Mesenchymal stem cell (in vitro differentiated cells and primary cell): ENCODE data around the gene FCRL2.

Source experiments
- DNase-seq: peaks from one replicate; pipeline ENCODE4 v3.0.0-alpha.2; 2013
- H2AFZ ChIP-seq: one replicate; pipeline ENCODE4 v1.6.1; 2013; ENCODE audit warnings: low read depth, mild to moderate bottlenecking, control low read depth, inconsistent platforms, low read length, moderate library complexity
- H2AK5ac ChIP-seq: 2 replicates; pipeline ENCODE4 v1.6.1; 2013; ENCODE audit warnings: low read length, moderate library complexity, mild to moderate bottlenecking, inconsistent platforms; ENCODE audit not compliant: severe bottlenecking
- H2BK120ac ChIP-seq: one replicate; pipeline ENCODE4 v1.6.1; 2013; ENCODE audit warnings: low read depth, mild to moderate bottlenecking, inconsistent platforms, low read length, moderate library complexity
- H2BK12ac ChIP-seq, 2 experiments: one replicate each; pipeline ENCODE4 v1.6.1; 2013; ENCODE audit warnings: inconsistent platforms in 2 of 2, low read length in 2 of 2, mild to moderate bottlenecking in 2 of 2, moderate library complexity in 2 of 2, control low read depth in 1 of 2
- H2BK15ac ChIP-seq: one replicate; pipeline ENCODE4 v1.6.1; 2013; ENCODE audit warnings: mild to moderate bottlenecking, low read depth, inconsistent platforms; ENCODE audit not compliant: poor library complexity, severe bottlenecking
- H2BK5ac ChIP-seq: 2 replicates; pipeline ENCODE4 v1.6.1; 2013; ENCODE audit warnings: low read depth, mild to moderate bottlenecking, low read length, control low read depth, inconsistent platforms; ENCODE audit not compliant: poor library complexity, severe bottlenecking
- H3K14ac ChIP-seq, 2 experiments: one replicate each; pipeline ENCODE4 v1.6.1; 2013; ENCODE audit warnings: inconsistent platforms in 2 of 2, low read length in 2 of 2, control low read depth in 1 of 2, mild to moderate bottlenecking in 1 of 2, moderate library complexity in 1 of 2
- H3K18ac ChIP-seq, 2 experiments: one replicate each; pipeline ENCODE4 v1.6.1; 2013; ENCODE audit warnings: inconsistent platforms in 2 of 2, low read length in 2 of 2, control low read depth in 1 of 2, low read depth in 1 of 2, mild to moderate bottlenecking in 1 of 2
- H3K23ac ChIP-seq, 2 experiments: one replicate each; pipeline ENCODE4 v1.6.1; 2013; ENCODE audit warnings: inconsistent platforms in 2 of 2, low read length in 2 of 2, mild to moderate bottlenecking in 2 of 2, moderate library complexity in 2 of 2, control low read depth in 1 of 2
- H3K27ac ChIP-seq: 2 replicates; pipeline ENCODE4 v1.5.1; 2013; ENCODE audit warnings: mild to moderate bottlenecking, moderate library complexity, low read length, control low read depth, inconsistent platforms; ENCODE audit not compliant: poor library complexity, severe bottlenecking
- H3K27me3 ChIP-seq, 2 experiments: 2 replicates each; pipeline versions ENCODE4 v1.6.1 to v1.7.0; 2013; ENCODE audit warnings: low read length in 2 of 2, mild to moderate bottlenecking in 2 of 2, moderate library complexity in 2 of 2, control low read depth in 1 of 2, inconsistent platforms in 1 of 2; ENCODE audit not compliant: control insufficient read depth in 1 of 2, insufficient read depth in 1 of 2
- H3K36me3 ChIP-seq, 2 experiments: 2 replicates each; pipeline versions ENCODE4 v1.6.1 to v1.7.0; 2013; ENCODE audit warnings: low read length in 2 of 2, control low read depth in 1 of 2, inconsistent platforms in 1 of 2, low read depth in 1 of 2, mild to moderate bottlenecking in 1 of 2; ENCODE audit not compliant: insufficient read depth in 2 of 2, control insufficient read depth in 1 of 2
- H3K4ac ChIP-seq, 2 experiments: one replicate each; pipeline ENCODE4 v1.6.1; 2013; ENCODE audit warnings: inconsistent platforms in 2 of 2, low read length in 2 of 2, mild to moderate bottlenecking in 2 of 2, moderate library complexity in 2 of 2, control low read depth in 1 of 2, low read depth in 1 of 2
- H3K4me1 ChIP-seq: 2 replicates; pipeline ENCODE4 v1.6.1; 2013; ENCODE audit warnings: low read depth, low read length, control low read depth; ENCODE audit not compliant: control insufficient read depth, insufficient read depth
- H3K4me2 ChIP-seq: 2 replicates; pipeline ENCODE4 v1.6.1; 2013; ENCODE audit warnings: low read length, mild to moderate bottlenecking, inconsistent platforms; ENCODE audit not compliant: poor library complexity, severe bottlenecking
- H3K4me3 ChIP-seq, 2 experiments: 2 replicates each; pipeline versions ENCODE4 v1.5.1 to v1.7.0; 2013; ENCODE audit warnings: low read length in 2 of 2, mild to moderate bottlenecking in 2 of 2, control low read depth in 1 of 2, low read depth in 1 of 2; ENCODE audit not compliant: insufficient read depth in 1 of 2
- H3K79me1 ChIP-seq: replicated peaks from 2 replicates; pipeline ENCODE4 v1.6.1; 2013; ENCODE audit warnings: mild to moderate bottlenecking, control low read depth, low read length, inconsistent platforms; ENCODE audit not compliant: poor library complexity, severe bottlenecking
- H3K9ac ChIP-seq: 2 replicates; pipeline ENCODE4 v1.7.0; 2013; ENCODE audit warnings: mild to moderate bottlenecking, low read length, moderate library complexity
- H3K9me3 ChIP-seq: 2 replicates; pipeline ENCODE4 v1.7.0; 2013; ENCODE audit warnings: mild to moderate bottlenecking, low read length; ENCODE audit not compliant: control insufficient read depth
- H4K8ac ChIP-seq: one replicate; pipeline ENCODE4 v1.6.1; 2013; ENCODE audit warnings: inconsistent platforms, mild to moderate bottlenecking, low read length, moderate library complexity
- H4K91ac ChIP-seq: one replicate; pipeline ENCODE4 v1.6.1; 2013; ENCODE audit warnings: mild to moderate bottlenecking, low read length, inconsistent platforms
- WGBS: methylation state at CpG from one replicate; pipeline ENCODE4 v1.1.7; 2013; ENCODE audit warnings: mixed read lengths; 5-methylcytosine and 5-hydroxymethylcytosine counted together

Gene FCRL2

GRCh38 chr1:157771661-157772425, 5.1 kb downstream of the FCRL2 start:
- Histone ChIP-seq H2BK5ac (no peak overlapping the region), H4K91ac (no peak overlapping the region), H4K8ac (no peak overlapping the region), H3K4me1 (no peaks in the 10 kb centered on the region), H3K4me3 (no peak overlapping the region), H2BK12ac (no peak overlapping the region), H3K18ac (no peak overlapping the region), H3K23ac (no peak overlapping the region), H3K9me3 (no peaks in the 10 kb centered on the region), H3K36me3 (no peaks in the 10 kb centered on the region), H3K27ac (no peak overlapping the region), H3K14ac (no peak overlapping the region), H2AFZ (no peak overlapping the region), H3K9ac (no peak overlapping the region), H3K4ac (no peak overlapping the region), H3K4me2 (no peak overlapping the region), H2BK15ac (no peak overlapping the region), H3K27me3 (no peaks in the 10 kb centered on the region), H3K79me1 (no peaks in the 10 kb centered on the region), H2AK5ac (no peak overlapping the region), H2BK120ac (no peak overlapping the region)
- WGBS = 83% methylated on average over 5 of the region's 8 CpGs
- no peak for DNase-seq

- DNase-seq = no peak
- H3K27me3 ChIP-seq = no peaks in the 10 kb centered on the region
- no peak overlapping the region for H3K9ac ChIP-seq
- H3K79me1 ChIP-seq = no peaks in the 10 kb centered on the region
- H3K18ac ChIP-seq = no peak overlapping the region
- no peak overlapping the region for H2AFZ ChIP-seq
- H3K27ac ChIP-seq = no peak overlapping the region
- H3K14ac ChIP-seq = no peak overlapping the region
- H3K9me3 ChIP-seq = no peaks in the 10 kb centered on the region
- no peak overlapping the region for H3K4me3 ChIP-seq
- no peaks in the 10 kb centered on the region for H3K36me3 ChIP-seq
- H3K4me2 ChIP-seq = no peak overlapping the region
- no peak overlapping the region for H4K8ac ChIP-seq
- no peak overlapping the region for H2BK12ac ChIP-seq
- H3K4me1 ChIP-seq = no peaks in the 10 kb centered on the region
- 40% methylated on average over 9 of the region's 9 CpGs for WGBS
- H2AK5ac ChIP-seq = no peak overlapping the region
- no peak overlapping the region for H3K4ac ChIP-seq
- no peak overlapping the region for H3K23ac ChIP-seq
- H2BK15ac ChIP-seq = no peak overlapping the region
- H2BK5ac ChIP-seq = no peak overlapping the region
- H2BK120ac ChIP-seq = no peak overlapping the region
- no peak overlapping the region for H4K91ac ChIP-seq
These were observed 6.4 kb downstream of the FCRL2 start for GRCh38 chr1:157770442-157771043.

- no peak for DNase-seq
- Histone ChIP-seq H3K4me1 (no peaks in the 10 kb centered on the region), H2BK15ac (no peak overlapping the region), H2BK120ac (no peak overlapping the region), H3K27ac (no peak overlapping the region), H3K79me1 (no peaks in the 10 kb centered on the region), H3K18ac (no peak overlapping the region), H2BK5ac (no peak overlapping the region), H3K4me3 (no peak overlapping the region), H2AK5ac (no peak overlapping the region), H3K9ac (no peak overlapping the region), H4K8ac (no peak overlapping the region), H3K4ac (no peak overlapping the region), H3K36me3 (no peaks in the 10 kb centered on the region), H3K4me2 (no peak overlapping the region), H2AFZ (no peak overlapping the region), H3K14ac (no peak overlapping the region), H3K27me3 (no peaks in the 10 kb centered on the region), H4K91ac (no peak overlapping the region), H3K23ac (no peak overlapping the region), H2BK12ac (no peak overlapping the region), H3K9me3 (no peaks in the 10 kb centered on the region)
These were observed 10.1 kb downstream of the FCRL2 start for GRCh38 chr1:157766792-157767191.

GRCh38 chr1:157758018-157758417, 18.9 kb downstream of the FCRL2 start:
- no peak overlapping the region for H2BK5ac ChIP-seq
- no peaks in the 10 kb centered on the region for H3K79me1 ChIP-seq
- no peak overlapping the region for H3K18ac ChIP-seq
- WGBS = 79% methylated on average over 3 of the region's 4 CpGs
- H3K27me3 ChIP-seq = no peaks in the 10 kb centered on the region
- DNase-seq = no peak
- H4K8ac ChIP-seq = no peak overlapping the region
- H3K27ac ChIP-seq = no peak overlapping the region
- H2AK5ac ChIP-seq = no peak overlapping the region
- no peak overlapping the region for H2BK12ac ChIP-seq
- H3K4ac ChIP-seq = no peak overlapping the region
- H3K4me2 ChIP-seq = no peak overlapping the region
- H3K4me3 ChIP-seq = no peak overlapping the region
- no peak overlapping the region for H2BK120ac ChIP-seq
- H3K23ac ChIP-seq = no peak overlapping the region
- no peaks in the 10 kb centered on the region for H3K36me3 ChIP-seq
- no peaks in the 10 kb centered on the region for H3K4me1 ChIP-seq
- H3K9ac ChIP-seq = no peak overlapping the region
- no peak overlapping the region for H2AFZ ChIP-seq
- no peak overlapping the region for H4K91ac ChIP-seq
- H2BK15ac ChIP-seq = no peak overlapping the region
- peaks cover 7% of the 10 kb centered on the region for H3K9me3 ChIP-seq
- no peak overlapping the region for H3K14ac ChIP-seq
